ENCODE data around the gene ZNF343.

The ZNF343 gene

DNA sequence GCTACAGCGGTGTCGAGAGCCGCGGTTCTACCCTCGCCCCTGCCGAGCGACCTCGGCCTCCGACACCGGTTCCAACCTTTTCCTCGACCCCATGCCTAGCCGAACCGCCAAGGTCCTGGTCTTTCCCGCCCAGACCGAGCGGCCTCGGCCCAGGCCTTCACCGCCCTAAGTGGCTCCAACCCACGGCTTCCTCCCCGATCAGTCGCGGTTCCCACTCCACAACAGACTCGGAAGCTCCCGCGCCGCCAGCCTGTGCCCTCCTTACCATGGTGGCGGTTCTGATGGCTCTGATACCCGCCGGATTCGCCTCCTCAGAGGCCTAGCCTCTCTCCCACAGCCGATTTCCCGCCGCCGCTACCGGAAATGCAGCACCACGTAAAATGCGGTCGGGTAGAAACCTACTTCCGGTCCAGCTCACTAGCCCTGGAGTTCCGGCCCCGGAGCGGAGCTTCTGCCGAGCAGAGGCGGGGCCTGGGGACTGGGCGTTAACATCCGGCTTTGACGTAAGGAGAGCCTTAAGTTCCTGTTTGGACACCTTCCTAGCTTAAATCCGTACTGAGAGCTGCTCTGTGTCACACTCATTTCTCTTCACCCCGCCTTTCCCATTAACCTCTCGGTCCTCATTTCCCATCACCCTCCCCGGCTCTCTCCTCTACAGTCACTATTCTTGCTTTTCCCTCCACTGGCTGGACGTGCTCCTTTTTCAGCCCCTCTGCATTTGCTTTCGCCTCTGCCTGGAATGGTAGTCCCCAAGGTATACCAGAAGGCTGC lies 38.1 kb downstream of the ZNF343 start, which contains the start of gene SNRPB:
TSS of gene SNRPB (minus strand) at position 367 of the 771 bp plus-strand sequence. CDS start at position 268, 99 bp downstream.
- TF ChIP-seq, protein P1, sequence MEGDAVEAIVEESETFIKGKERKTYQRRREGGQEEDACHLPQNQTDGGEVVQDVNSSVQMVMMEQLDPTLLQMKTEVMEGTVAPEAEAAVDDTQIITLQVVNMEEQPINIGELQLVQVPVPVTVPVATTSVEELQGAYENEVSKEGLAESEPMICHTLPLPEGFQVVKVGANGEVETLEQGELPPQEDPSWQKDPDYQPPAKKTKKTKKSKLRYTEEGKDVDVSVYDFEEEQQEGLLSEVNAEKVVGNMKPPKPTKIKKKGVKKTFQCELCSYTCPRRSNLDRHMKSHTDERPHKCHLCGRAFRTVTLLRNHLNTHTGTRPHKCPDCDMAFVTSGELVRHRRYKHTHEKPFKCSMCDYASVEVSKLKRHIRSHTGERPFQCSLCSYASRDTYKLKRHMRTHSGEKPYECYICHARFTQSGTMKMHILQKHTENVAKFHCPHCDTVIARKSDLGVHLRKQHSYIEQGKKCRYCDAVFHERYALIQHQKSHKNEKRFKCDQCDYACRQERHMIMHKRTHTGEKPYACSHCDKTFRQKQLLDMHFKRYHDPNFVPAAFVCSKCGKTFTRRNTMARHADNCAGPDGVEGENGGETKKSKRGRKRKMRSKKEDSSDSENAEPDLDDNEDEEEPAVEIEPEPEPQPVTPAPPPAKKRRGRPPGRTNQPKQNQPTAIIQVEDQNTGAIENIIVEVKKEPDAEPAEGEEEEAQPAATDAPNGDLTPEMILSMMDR (IDR thresholded peaks at IDR 0.05; ENCODE audit: low read depth, low read length, missing control alignments), result no peak
- in situ Hi-C loops (cut with HindIII; ENCODE audit: low pct_ligation_motif_present, low sequenced_read_pairs), result no loop called here
- peak; percentile 97 for DNase-seq

GRCh38 chr20:2469991-2470422 lies 38.7 kb downstream of the ZNF343 start:
- in situ Hi-C loops (cut with HindIII; ENCODE audit: low pct_ligation_motif_present, low sequenced_read_pairs), result no loop called here
- peak; percentile 19 for DNase-seq
- Histone ChIP-seq H3K4me3 (ENCODE audit: low read depth, low read length) (peak overlapping the region; percentile 95), H3K27ac (peak overlapping the region; percentile 84), H3K36me3 (replicated peaks) (peaks cover 32% of the 10 kb centered on the region), H3K27me3 (replicated peaks) (no peaks in the 10 kb centered on the region)
- TF ChIP-seq, protein P1 (IDR thresholded peaks at IDR 0.05; ENCODE audit: low read depth, low read length, missing control alignments), result no peak

More for the DNA sequence above, 38.1 kb downstream of the ZNF343 start, which contains the start of gene SNRPB:
- H3K36me3 ChIP-seq (replicated peaks), result peaks cover 28% of the 10 kb centered on the region
- H3K27me3 ChIP-seq (replicated peaks), result no peaks in the 10 kb centered on the region
- peak within 1 kb of the TSS; percentile 84 for H3K27ac ChIP-seq
- H3K4me3 ChIP-seq (ENCODE audit: low read depth, low read length), result peak within 1 kb of the TSS; percentile 95

DNA sequence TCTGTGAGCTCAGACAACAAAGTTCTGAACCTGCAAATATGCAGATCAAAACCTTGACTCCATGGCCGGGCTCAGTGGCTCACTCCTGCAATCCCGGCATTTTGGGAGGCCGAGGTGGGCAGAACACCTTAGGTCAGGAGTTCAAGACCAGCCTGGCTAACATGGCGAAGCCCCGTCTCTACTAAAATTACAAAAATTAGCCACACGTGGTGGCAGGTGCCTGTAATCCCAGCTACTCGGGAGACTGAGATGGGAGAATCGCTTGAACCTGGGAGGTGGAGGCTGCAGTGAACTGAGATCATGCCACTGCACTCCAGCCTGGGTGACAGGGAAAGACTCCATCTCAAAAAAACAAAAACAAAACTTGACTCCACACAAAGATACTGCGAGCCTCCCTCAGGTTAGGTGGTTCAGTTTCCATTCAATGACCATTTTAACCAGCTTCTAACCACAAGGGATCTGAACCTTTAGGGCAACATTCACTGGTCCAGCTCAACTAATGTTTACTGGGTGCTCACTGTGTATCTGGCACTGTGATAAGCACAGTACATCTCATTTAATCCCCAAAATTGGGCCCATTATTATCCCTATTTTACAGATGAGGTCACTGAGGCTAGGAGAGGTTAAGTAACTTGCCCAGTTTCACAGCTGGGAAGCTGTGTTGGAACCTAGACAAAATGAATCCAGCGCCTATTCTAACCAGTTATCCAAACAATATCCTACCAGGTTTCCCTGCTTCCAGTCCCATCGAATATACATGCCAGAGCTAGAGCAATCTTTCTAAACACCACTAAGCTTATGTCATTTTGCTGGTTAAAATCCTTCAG lies 39.9 kb downstream of the ZNF343 start:
- no peak for DNase-seq
- Histone ChIP-seq H3K27ac (peak overlapping the region; percentile 84), H3K4me3 (ENCODE audit: low read depth, low read length) (peak overlapping the region; percentile 95), H3K27me3 (replicated peaks) (no peaks in the 10 kb centered on the region), H3K36me3 (replicated peaks) (peaks cover 43% of the 10 kb centered on the region)
- TF ChIP-seq, protein P1 (IDR thresholded peaks at IDR 0.05; ENCODE audit: low read depth, low read length, missing control alignments), result no peak
- in situ Hi-C loops (cut with HindIII; ENCODE audit: low pct_ligation_motif_present, low sequenced_read_pairs), result no loop called here

- Histone ChIP-seq H3K27me3 (replicated peaks) (no peaks in the 10 kb centered on the region), H3K36me3 (replicated peaks) (peaks cover 57% of the 10 kb centered on the region), H3K4me3 (ENCODE audit: low read depth, low read length) (no peak overlapping the region), H3K27ac (no peak overlapping the region)
- in situ Hi-C loops (cut with HindIII; ENCODE audit: low pct_ligation_motif_present, low sequenced_read_pairs), result no loop called here
- TF ChIP-seq, protein P1 (IDR thresholded peaks at IDR 0.05; ENCODE audit: low read depth, low read length, missing control alignments), result no peak
- DNase-seq, result no peak
These were observed 41.3 kb downstream of the ZNF343 start for GRCh38 chr20:2467412-2467811.

DNA sequence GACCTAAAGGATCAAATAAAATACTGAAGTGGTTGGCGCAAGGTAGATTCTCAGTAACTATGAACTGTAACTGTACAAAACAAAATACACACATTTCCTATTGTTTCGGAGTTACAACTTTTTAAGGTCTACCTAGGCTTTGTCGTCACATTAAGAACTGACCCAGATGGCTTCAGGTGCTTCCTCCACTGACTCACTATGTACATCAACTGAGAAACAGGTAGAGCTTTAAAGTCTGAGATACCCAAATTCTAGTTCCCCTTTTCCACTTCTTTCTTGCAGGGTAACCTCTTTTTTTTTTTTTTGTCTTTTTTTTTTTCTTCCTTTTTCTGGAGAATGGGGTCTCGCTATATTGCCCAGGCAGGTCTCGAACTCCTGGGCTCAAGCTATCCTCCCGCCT lies 43.6 kb downstream of the ZNF343 start:
- peaks cover 80% of the 10 kb centered on the region for H3K36me3 ChIP-seq (replicated peaks)

More for the DNA sequence above, 43.6 kb downstream of the ZNF343 start:
- DNase-seq, result no peak
- Histone ChIP-seq H3K27me3 (replicated peaks) (no peaks in the 10 kb centered on the region), H3K4me3 (ENCODE audit: low read depth, low read length) (no peak overlapping the region), H3K27ac (no peak overlapping the region)
- TF ChIP-seq, protein P1 (IDR thresholded peaks at IDR 0.05; ENCODE audit: low read depth, low read length, missing control alignments), result no peak
- in situ Hi-C loops (cut with HindIII; ENCODE audit: low pct_ligation_motif_present, low sequenced_read_pairs), result no loop called here
